CD14-positive monocyte (primary cell): ENCODE data around the gene SHISA6. TPM values are rescaled to one million over a fixed set of nuclear protein-coding genes. Genes with fewer than 3 reads are reported as not detected.
A peak's percentile ranks its signal among the peaks of the same experiment; 100 is the strongest.

Source experiments
- DNase-seq, 3 donors: peaks; one replicate each; pipeline ENCODE4 v3.0.0-alpha.2; 2011 to 2022
- H2AFZ ChIP-seq: 2 replicates; pipeline ENCODE4 v1.6.0; 2012; ENCODE audit warnings: mild to moderate bottlenecking, low read depth, low read length, inconsistent platforms; ENCODE audit not compliant: insufficient read depth, poor library complexity, severe bottlenecking
- H3K27ac ChIP-seq, 2 donors: 1 replicate in 1 of 2; 2 replicates in 1 of 2; pipeline ENCODE4 v1.5.1; 2012 to 2013; ENCODE audit warnings: low read length in 2 of 2, control low read depth in 1 of 2, inconsistent platforms in 1 of 2, low read depth in 1 of 2, mild to moderate bottlenecking in 1 of 2
- H3K27me3 ChIP-seq, 2 donors: one replicate each; pipeline versions ENCODE4 v1.6.0 to v1.6.1; 2011 to 2013; ENCODE audit warnings: low read length in 2 of 2; ENCODE audit not compliant: control insufficient read depth in 2 of 2, insufficient read depth in 2 of 2
- H3K36me3 ChIP-seq, 2 donors: replicated peaks in 1 of 2; 1 replicate in 1 of 2; 2 replicates in 1 of 2; pipeline versions ENCODE4 v1.5.1 to v1.6.1; 2012 to 2013; ENCODE audit warnings: low read length in 2 of 2, control low read depth in 1 of 2, inconsistent platforms in 1 of 2, mild to moderate bottlenecking in 1 of 2; ENCODE audit not compliant: insufficient read depth in 2 of 2, control insufficient read depth in 1 of 2
- H3K4me1 ChIP-seq, 2 donors: 1 replicate in 1 of 2; 2 replicates in 1 of 2; pipeline versions ENCODE4 v1.5.1 to v1.6.1; 2012 to 2013; ENCODE audit warnings: low read length in 2 of 2, control low read depth in 1 of 2, inconsistent platforms in 1 of 2, mild to moderate bottlenecking in 1 of 2, moderate library complexity in 1 of 2; ENCODE audit not compliant: insufficient read depth in 2 of 2, control insufficient read depth in 1 of 2
- H3K4me2 ChIP-seq: replicated peaks from 2 replicates; pipeline ENCODE3; 2012; ENCODE audit warnings: low read length, moderate library complexity, mild to moderate bottlenecking; ENCODE audit not compliant: poor library complexity, severe bottlenecking; ENCODE audit errors: extremely low read depth
- H3K4me3 ChIP-seq, 3 experiments: fragments of 200-600 bp in 1 of 3; sonication (generic) in 1 of 3; replicated peaks in 1 of 3; 1 replicate in 2 of 3; 2 replicates in 1 of 3; pipeline ENCODE4 v1.5.1; 2011 to 2013; ENCODE audit warnings: low read length in 3 of 3, mild to moderate bottlenecking in 3 of 3, control low read depth in 2 of 3, low read depth in 2 of 3, inconsistent platforms in 1 of 3, moderate library complexity in 1 of 3
- H3K79me2 ChIP-seq: 2 replicates; pipeline ENCODE4 v1.6.0; 2012; ENCODE audit warnings: mild to moderate bottlenecking, control low read depth, inconsistent platforms, low read length, moderate library complexity; ENCODE audit not compliant: insufficient read depth
- H3K9ac ChIP-seq: 2 replicates; pipeline ENCODE4 v1.6.0; 2017; ENCODE audit warnings: low read length, mild to moderate bottlenecking; ENCODE audit not compliant: insufficient read depth, poor library complexity, severe bottlenecking
- H3K9me3 ChIP-seq, 2 donors: replicated peaks in 1 of 2; 1 replicate in 1 of 2; 2 replicates in 1 of 2; pipeline versions ENCODE4 v1.5.1 to v1.6.1; 2012 to 2013; ENCODE audit warnings: low read length in 2 of 2, control low read depth in 1 of 2; ENCODE audit not compliant: control insufficient read depth in 1 of 2, insufficient read depth in 1 of 2
- H4K20me1 ChIP-seq: 2 replicates; pipeline ENCODE4 v1.6.0; 2012; ENCODE audit warnings: mild to moderate bottlenecking, low read length, control low read depth, moderate library complexity; ENCODE audit not compliant: insufficient read depth
- H3K27ac Mint-ChIP-seq, 7 donors: one replicate each; pipeline ENCODE4 v1.8.0; 2020; ENCODE audit warnings: mild to moderate bottlenecking in 7 of 7, mixed read lengths in 7 of 7, moderate library complexity in 6 of 7, inconsistent platforms in 2 of 7
- H3K27me3 Mint-ChIP-seq, 3 donors: one replicate each; pipeline ENCODE4 v1.8.0; 2021 to 2022; ENCODE audit warnings: low read depth in 3 of 3, mild to moderate bottlenecking in 3 of 3, mixed read lengths in 3 of 3, moderate library complexity in 3 of 3, inconsistent platforms in 1 of 3
- H3K36me3 Mint-ChIP-seq, 2 donors: one replicate each; pipeline ENCODE4 v1.8.0; 2020; ENCODE audit warnings: mixed read lengths in 2 of 2, inconsistent platforms in 1 of 2, mild to moderate bottlenecking in 1 of 2
- H3K4me1 Mint-ChIP-seq: one replicate; pipeline ENCODE4 v1.8.0; 2020; ENCODE audit warnings: mild to moderate bottlenecking, mixed read lengths
- H3K4me3 Mint-ChIP-seq, 2 donors: one replicate each; pipeline ENCODE4 v1.8.0; 2020; ENCODE audit warnings: mild to moderate bottlenecking in 2 of 2, mixed read lengths in 2 of 2, moderate library complexity in 1 of 2
- H3K9me3 Mint-ChIP-seq, 7 donors: one replicate each; pipeline ENCODE4 v1.8.0; 2020 to 2022; ENCODE audit warnings: mixed read lengths in 7 of 7, mild to moderate bottlenecking in 6 of 7, moderate library complexity in 6 of 7, inconsistent platforms in 2 of 7
- WGBS: methylation state at CpG from one replicate; pipeline ENCODE4 v1.1.5; 2013; ENCODE audit warnings: missing lambda C conversion rate; ENCODE audit not compliant: insufficient coverage; 5-methylcytosine and 5-hydroxymethylcytosine counted together
- intact Hi-C, 2 donors: fragments of 100-400 bp; cut with micrococcal nuclease; formaldehyde crosslinking; loops; one replicate each; pipeline versions ENCODE4 v1.15.0 to v1.15.1; 2023
- polyA plus RNA-seq, 3 donors: library from polyadenylated mRNA; depleted of rRNA in 1 of 3; unstranded in 2 of 3; stranded (reverse) in 1 of 3; fragments of 300-500 nt in 2 of 3; fragments of >200 nt in 1 of 3; fragmentation: Illumina TruSeq in 2 of 3; gene quantifications; 1 replicate in 2 of 3; 2 replicates in 1 of 3; pipeline ENCODE4 v1.2.3, GENCODE V29; 2012 to 2021
- TF ChIP-seq, protein P1 (sequence below): fragments of 200-600 bp; IDR thresholded peaks from one replicate; pipeline ENCODE4 v1.8.0; 2022; ENCODE audit warnings: antibody characterized with exemption, mild to moderate bottlenecking

SHISA6 gene
- polyA plus RNA-seq, 3 donors: not detected

DNA sequence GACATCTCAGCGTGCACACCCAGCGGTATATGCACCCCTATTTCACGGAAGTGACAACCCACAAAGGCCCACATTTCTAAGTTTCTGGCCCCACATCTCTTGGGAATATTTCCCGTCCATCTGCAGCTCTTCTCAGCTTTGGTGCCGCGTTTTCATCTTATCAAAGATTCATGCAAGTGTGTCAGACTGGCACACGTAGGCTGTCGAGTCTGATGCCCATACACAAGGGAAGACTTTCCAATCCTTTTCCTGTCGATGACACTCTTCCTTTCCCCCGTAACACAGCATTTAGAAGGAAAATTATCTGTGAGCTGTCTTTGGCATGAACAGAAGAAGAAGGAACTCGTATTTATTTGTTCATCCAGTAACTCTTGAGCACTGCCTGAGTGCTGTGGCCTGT lies 83.0 kb downstream of the SHISA6 start:
- H3K4me1 ChIP-seq: no peaks in the 10 kb centered on the region
- no peak overlapping the region for H3K4me3 ChIP-seq
- DNase-seq: no peak
- H4K20me1 ChIP-seq: no peaks in the 10 kb centered on the region
- intact Hi-C loops: no loop called here
- no peak overlapping the region for H3K27ac ChIP-seq
- Mint-ChIP-seq H3K9me3 (peaks cover 4 to 24% (median 12%) of the 10 kb centered on the region in 7 donors), H3K4me3 (no peak overlapping the region), H3K27ac (no peak overlapping the region), H3K36me3 (no peaks in the 10 kb centered on the region), H3K27me3 (peaks cover 0 to 2% (median 0%) of the 10 kb centered on the region in 3 donors), H3K4me1 (no peaks in the 10 kb centered on the region)
- peaks cover 0 to 17% of the 10 kb centered on the region in 2 donors for H3K9me3 ChIP-seq
- TF ChIP-seq, protein P1, sequence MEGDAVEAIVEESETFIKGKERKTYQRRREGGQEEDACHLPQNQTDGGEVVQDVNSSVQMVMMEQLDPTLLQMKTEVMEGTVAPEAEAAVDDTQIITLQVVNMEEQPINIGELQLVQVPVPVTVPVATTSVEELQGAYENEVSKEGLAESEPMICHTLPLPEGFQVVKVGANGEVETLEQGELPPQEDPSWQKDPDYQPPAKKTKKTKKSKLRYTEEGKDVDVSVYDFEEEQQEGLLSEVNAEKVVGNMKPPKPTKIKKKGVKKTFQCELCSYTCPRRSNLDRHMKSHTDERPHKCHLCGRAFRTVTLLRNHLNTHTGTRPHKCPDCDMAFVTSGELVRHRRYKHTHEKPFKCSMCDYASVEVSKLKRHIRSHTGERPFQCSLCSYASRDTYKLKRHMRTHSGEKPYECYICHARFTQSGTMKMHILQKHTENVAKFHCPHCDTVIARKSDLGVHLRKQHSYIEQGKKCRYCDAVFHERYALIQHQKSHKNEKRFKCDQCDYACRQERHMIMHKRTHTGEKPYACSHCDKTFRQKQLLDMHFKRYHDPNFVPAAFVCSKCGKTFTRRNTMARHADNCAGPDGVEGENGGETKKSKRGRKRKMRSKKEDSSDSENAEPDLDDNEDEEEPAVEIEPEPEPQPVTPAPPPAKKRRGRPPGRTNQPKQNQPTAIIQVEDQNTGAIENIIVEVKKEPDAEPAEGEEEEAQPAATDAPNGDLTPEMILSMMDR: no peak
- no peaks in the 10 kb centered on the region for H3K36me3 ChIP-seq
- WGBS: 82% methylated on average over 7 of the region's 11 CpGs
- no peaks in the 10 kb centered on the region for H3K27me3 ChIP-seq
- no peak overlapping the region for H3K9ac ChIP-seq
- no peaks in the 10 kb centered on the region for H3K79me2 ChIP-seq
- no peak overlapping the region for H2AFZ ChIP-seq
- no peak overlapping the region for H3K4me2 ChIP-seq

DNA sequence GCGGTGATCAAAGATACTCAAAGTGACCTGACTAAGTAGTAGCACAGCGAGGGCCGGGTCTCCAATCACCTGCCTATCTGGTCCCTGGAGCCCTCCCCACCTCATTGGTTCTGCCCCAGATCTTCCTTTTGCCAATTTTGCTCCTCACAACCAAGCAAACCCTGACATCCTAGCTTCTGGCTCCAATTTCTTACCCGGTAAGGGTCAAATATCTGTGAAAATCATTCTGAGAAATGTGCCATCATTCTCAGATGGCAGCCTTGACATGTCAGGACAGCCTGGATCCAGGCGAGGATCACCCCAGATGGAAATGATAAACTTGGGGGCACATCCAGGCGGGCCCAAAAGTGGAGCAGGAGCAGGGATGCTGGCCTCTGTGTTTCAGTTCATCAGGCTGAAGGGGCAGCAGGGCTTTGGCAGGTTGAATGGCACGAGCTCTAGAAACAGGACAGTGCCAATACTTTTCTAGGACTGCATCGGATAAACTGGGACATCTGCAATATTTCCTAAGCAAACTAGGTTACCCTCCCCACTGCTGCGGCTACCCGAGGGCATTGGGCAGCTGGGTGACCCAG lies 83.9 kb downstream of the SHISA6 start:
- Histone ChIP-seq H3K4me2 (no peak overlapping the region), H3K79me2 (no peaks in the 10 kb centered on the region), H3K27ac (no peak overlapping the region), H2AFZ (no peak overlapping the region), H3K4me3 (no peak overlapping the region), H3K27me3 (no peaks in the 10 kb centered on the region), H3K4me1 (no peaks in the 10 kb centered on the region), H4K20me1 (no peaks in the 10 kb centered on the region), H3K9ac (no peak overlapping the region), H3K36me3 (no peaks in the 10 kb centered on the region), H3K9me3 (peaks cover 0 to 17% of the 10 kb centered on the region in 2 donors)
- Mint-ChIP-seq H3K27me3 (peaks cover 0 to 2% (median 0%) of the 10 kb centered on the region in 3 donors), H3K4me1 (no peaks in the 10 kb centered on the region), H3K27ac (peak overlapping the region in 1 of 7 donors; percentile 14), H3K4me3 (no peak overlapping the region), H3K36me3 (no peaks in the 10 kb centered on the region), H3K9me3 (peaks cover 4 to 21% (median 12%) of the 10 kb centered on the region in 7 donors)
- TF ChIP-seq, protein P1: no peak
- no peak for DNase-seq
- WGBS: 95% methylated on average over 9 of the region's 10 CpGs
- intact Hi-C loops: no loop called here
